Measurements from ENCODE around the gene TBC1D22B.

TBC1D22B gene

GRCh38 chr6:37357288-37357687 is 99.7 kb downstream of the TBC1D22B start:
- DNase-seq, result no peak

GRCh38 chr6:37357860-37358259 is 100.3 kb downstream of the TBC1D22B start:
- DNase-seq, result no peak

- DNase-seq, result no peak
Observed at GRCh38 chr6:37359039-37359438, 101.5 kb downstream of the TBC1D22B start.

DNA sequence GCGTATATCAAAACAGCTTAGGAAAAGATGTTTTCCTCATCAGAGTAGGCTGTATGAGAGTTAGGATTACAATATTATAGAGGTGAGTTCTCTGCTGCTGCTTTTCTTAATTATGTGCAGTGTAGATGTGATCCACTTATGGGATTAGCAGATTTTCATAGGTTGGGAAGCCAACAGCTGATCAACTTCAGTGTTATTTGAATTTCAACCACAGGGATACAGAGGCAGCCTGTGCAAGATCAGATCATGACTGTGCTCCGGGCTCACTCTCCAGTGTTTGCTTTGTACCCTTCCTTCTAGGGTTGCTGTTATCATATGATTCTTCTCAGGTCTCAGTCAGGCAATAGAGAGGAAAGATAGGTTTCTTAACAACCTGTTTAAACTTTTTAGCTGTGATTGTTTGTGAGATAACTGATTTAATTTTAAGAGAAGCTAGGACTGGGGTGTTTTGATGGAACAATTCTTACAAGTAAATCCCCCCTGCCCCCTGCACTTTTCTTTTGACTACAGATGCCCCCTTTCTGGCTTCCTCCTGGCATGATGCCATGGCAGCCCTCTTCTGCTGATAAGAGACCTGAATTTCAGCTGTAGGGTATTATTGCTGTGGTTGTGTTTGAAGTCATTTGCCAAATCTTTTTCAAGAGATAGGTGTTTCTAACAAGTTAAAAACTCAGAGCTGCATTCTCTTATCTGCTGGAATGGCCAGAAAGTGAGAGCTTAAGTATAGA is 104.7 kb downstream of the TBC1D22B start:
- DNase-seq, result no peak

DNA sequence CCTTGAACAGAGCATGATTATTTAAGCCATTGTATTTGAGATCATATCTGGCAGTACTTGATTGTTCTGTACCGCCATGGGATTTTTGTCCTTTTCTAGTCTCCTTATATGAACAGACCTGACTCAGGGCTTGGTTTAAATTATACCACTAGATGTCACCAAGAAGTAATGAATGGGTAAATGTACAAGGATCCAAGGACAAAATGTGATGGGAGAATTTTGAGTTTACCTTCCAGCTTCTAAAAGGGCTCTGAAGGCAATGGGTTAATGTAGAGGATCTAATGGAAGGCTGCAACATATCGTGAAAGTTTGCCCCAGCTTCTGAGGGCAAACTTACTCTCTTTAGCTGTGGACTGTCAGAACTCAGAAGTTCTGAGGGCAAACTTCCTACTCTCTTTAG is 108.2 kb downstream of the TBC1D22B start:
- DNase-seq, result no peak

DNA sequence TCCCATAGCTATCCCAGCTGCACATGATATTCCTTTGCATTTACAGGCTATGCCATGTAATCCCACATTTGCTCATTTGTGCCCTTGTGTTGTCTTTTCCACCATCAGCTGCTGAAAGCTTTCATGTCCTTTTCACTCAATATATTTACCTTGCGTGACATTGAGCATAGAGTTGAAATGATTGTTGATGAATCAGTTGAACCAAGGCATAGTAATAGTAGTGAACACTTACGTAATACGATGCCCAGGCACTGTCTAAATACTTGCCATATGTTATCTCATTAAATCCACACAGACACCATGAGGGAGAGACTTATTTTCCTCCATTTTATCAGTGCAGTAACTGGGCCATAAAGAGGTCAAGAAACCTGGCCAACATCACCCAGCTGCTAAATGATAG is 109.3 kb downstream of the TBC1D22B start:
- no peak for DNase-seq

DNA sequence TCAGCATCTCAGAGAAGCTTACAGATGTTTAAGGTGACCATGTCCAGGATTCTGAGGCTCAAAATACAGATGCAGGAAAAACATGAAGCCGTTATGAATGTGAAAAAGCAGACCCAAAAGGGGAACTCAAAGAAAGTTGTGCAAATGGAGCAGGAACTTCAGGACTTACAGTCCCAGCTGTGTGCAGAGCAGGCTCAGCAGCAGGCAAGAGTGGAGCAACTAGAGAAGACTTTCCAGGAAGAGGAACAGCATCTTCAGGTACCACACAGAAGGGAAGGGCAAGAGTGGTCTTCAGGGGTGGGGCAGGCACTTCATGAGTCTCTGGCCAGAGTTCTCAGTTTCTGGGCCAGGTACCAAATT is 111.4 kb downstream of the TBC1D22B start:
- no peak for DNase-seq

DNA sequence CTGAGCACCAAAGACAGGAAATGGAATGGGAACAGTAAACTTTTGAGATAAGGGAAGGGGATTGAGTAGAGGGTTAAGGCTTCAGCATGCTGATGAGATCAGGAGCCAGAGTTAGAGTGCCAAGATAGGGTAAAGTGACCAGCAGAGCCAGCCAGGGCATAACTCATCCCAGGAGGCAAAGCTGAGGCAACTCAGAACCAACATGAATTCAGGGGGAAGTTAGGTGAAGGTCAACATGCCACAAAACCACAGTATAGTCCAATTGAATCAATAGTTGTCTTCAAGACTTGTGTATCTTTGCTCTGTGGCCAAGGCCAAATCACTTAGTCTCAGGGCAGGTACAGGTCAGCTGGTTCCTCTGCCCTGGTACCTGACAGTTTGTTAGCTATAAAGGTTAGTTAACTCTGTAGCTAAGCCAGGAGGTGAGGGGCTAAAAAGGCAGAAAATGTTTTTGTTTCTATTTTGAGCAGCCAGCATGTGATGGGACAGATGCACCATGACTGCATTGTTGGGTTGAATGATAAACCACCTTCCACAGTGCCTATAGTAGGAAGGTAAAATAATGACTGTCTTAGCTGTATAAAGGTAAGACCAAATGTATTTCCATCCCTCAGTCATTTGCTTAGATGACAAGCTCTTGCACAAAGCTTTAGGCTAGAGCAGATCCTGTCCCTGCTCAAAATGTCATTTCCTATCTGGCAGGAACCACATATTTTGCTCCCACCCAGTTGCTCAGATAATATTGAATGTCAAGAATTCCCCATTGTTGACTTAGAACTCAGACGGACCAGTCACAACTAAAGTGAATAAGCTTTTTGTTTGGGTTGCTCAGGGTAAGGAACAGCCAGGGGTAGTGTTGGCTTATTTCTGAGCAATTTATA is 112.0 kb downstream of the TBC1D22B start:
- DNase-seq, result no peak

DNA sequence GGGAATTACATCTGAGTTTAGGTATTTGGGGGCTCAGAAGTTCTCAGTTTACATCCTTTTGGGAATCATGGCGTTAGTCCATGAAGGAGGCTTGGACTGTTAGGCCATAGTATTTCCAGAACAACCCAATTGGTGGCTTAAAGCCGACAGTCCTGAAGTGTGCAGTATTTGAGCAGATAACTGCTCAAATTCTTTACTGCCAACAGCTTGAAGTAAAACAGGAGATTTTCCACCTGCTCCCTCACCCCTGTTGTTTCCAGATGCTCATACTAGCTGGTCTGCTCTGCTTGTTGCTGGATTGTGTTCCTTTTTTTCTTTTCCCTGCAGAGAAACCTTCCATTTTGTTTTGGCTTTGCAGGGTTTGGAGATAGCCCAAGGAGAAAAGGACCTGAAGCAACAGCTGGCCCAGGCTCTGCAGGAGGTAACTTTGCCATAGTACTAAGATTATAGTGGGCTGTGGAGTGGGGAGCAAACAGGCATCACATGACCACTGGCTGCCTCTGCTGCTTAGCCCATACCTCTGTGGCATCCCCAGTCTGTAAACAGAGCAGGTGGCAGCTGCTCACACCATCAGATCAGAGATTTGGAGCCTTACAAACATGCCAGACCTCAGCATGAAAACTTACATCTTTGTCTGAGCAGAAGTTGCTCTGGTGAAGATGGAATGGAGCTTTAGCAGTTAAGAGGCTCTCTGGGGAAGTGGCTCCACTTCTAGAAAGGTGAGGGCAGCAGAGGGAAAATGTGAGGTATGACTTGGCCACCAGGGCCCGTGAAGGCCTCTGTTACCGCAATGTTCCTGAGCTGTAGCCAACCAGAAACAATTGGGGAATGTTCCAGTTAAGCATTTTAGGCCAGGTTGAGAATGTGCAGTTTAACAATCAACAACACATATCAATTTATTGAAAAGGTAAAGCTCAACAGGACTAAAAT is 113.8 kb downstream of the TBC1D22B start:
- no peak for DNase-seq

- DNase-seq, result no peak
Observed at GRCh38 chr6:37372116-37372515, 114.5 kb downstream of the TBC1D22B start.

DNA sequence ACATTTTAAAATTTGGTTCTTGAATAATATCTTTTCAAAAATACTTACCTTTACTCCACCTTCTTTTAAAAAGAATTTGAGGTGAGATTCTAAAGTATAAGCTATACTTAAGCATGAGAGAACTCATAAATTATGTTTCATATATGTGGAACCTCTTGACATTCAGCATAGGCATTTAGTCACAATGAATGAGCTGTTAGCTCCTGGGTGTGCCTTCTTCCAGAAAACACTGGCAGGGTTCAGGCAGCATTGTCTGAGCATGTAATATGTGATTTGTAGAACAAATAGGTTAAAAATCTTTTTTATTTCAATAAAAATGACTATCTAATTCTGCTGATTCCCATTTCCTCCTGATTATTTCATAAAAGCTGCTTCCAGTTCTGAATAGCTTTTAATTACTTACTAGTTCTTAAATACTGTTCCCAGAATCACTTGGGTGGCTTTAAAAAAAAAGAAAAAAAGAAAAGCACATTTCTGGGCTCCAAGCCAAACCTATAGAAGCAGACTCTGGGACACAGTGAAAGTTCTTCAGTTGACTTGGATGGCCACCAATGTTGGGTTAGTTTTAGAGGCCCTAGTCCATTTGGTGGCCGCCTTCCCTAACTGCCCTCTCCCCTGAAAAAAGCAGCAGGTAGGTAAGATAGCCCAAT is 116.4 kb downstream of the TBC1D22B start:
- no peak for DNase-seq

GRCh38 chr6:37375376-37375775 is 117.8 kb downstream of the TBC1D22B start:
- no peak for DNase-seq

DNA sequence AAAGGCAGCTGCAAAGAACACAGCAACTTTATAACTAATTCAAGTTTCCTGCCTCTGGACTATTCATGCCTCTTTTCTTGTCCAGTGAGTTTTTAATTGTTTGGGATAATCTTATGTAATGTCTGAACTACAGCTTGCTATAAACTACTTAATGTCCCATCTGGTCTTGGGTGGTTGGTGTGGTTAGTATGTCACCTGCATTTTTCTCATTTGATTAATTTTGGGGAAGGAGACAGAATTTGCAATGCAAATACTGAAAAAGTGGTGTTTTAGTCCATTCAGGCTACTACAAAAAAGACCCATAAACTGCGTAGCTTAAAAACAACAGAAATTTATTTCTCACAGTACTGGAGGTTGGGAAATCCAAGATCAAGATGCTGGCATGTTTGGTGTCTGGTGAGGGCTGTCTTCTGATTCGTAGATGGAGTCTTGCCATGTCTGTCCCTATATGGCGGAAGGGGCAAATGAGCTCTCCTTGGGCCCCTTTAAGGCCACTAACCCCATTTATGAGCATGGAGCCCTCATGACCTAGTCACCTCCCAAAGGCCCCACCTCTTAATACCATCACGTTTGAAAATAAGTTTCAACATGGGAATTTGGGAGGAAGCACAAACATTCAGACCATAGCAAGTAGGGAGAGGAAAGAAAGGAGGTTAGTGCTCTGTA is 118.6 kb downstream of the TBC1D22B start:
- DNase-seq, result no peak

DNA sequence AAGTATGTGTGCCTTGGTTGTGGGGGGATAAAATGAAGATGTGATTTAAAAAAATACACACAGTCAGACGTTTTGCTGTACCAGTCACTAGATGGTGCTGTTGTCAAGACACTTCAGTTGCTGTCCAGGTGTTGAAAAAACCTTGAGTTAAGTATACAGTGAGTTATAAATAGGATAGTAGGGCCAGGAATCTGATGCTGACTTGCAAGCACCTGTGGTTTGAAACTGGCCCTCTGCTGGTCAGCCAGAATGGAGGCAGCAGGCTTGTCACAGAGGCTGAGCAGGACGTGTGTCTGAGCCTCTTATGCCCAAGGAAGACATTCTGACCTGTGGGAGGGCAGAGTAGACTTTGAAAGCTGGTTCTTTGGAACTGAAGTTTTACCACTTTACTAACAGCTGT is 124.0 kb downstream of the TBC1D22B start:
- peak; percentile 6 for DNase-seq

Measured in right kidney (tissue), 1 donor.